ENCODE measurements around the gene MFNG.
A peak's percentile ranks its signal among the peaks of the same experiment; 100 is the strongest.

Gene MFNG

GRCh38 chr22:37454857-37455686 lies 31.1 kb downstream of the MFNG start:
- H3K36me3 Mint-ChIP-seq, result no peaks in the 10 kb centered on the region
- no peaks in the 10 kb centered on the region for H3K9me3 Mint-ChIP-seq
- no peaks in the 10 kb centered on the region for H3K27me3 Mint-ChIP-seq
- H3K27ac Mint-ChIP-seq, result no peak overlapping the region
- H3K4me3 Mint-ChIP-seq, result no peak overlapping the region
- H3K4me1 Mint-ChIP-seq, result peaks cover 12% of the 10 kb centered on the region

DNA sequence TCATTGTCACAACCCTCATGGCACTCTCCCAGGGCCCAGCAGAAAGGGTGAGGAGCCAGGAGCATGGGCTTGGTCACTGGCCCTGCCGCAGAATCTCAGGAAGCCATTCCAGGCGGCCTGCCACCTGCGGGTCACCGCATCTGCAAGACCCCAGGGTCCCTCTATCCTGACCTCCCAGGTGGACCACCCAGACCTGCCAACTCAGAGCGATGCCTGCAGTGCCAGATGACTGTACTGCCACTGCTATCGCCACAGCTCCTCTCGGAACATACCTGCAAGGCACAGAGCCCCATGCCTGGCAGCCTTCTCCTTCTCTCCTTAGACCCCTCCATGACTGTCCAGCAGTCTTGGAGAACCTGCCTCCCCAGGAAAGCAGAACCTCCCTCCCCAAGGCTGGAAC lies 32.5 kb downstream of the MFNG start:
- Mint-ChIP-seq H3K4me1 (peaks cover 13% of the 10 kb centered on the region), H3K27ac (no peak overlapping the region), H3K36me3 (no peaks in the 10 kb centered on the region), H3K9me3 (no peaks in the 10 kb centered on the region), H3K4me3 (no peak overlapping the region), H3K27me3 (no peaks in the 10 kb centered on the region)

DNA sequence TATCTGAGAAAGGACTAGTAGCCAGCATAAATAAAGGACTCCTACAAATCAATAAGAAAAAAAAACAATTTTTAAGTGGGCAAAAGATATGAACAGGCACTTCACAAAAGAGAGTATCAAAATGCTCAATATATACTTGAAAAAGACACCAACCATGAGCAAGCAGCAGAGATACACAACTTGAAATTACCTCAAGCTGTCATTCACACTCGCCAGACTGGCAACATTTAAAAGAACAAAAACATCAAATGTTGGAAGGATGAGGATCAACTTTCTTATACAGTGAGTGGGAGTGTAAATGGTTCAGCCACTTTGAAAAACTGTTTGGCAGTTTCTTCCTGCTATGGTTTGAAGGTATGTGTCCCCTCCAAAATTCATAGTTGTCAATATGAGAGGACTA lies 35.0 kb downstream of the MFNG start:
- Mint-ChIP-seq H3K36me3 (no peaks in the 10 kb centered on the region), H3K27me3 (no peaks in the 10 kb centered on the region), H3K4me1 (peaks cover 10% of the 10 kb centered on the region), H3K27ac (no peak overlapping the region), H3K4me3 (no peak overlapping the region), H3K9me3 (no peaks in the 10 kb centered on the region)

DNA sequence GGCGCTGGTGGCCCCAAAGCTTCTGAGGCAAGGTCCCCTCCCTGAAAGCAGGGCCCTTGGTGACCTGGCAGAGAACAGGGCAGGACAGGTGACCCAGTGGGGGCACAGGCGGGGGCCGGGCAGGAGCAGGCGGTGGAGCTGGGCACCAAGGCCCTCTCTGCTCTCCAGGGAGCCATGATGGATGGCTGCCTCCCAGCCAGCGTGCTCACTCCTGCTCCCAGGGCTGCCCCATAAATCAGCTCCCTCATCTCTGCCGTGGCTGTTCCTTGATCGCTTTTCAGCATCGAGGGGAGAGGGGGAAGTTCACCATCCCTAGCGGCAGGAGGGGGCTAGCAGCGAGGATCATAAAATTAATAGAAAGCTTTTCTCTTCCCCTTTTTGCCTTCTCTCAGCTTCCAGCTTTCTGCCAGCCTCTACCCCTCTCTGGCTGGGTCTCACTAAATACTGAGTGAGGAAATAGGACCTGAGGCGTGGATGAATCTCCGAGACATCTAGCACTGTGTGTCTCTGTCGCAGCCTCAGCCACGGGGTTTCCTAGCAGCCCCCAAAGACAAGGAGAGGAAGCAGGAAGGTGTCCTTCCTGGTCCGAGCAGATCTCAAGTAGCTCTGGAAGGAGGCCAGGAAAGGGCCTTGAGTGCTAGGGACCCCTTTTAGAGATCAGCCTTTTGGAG lies 36.7 kb downstream of the MFNG start:
- Mint-ChIP-seq H3K36me3 (no peaks in the 10 kb centered on the region), H3K4me3 (no peak overlapping the region), H3K27me3 (no peaks in the 10 kb centered on the region), H3K4me1 (peaks cover 10% of the 10 kb centered on the region), H3K27ac (no peak overlapping the region), H3K9me3 (no peaks in the 10 kb centered on the region)

DNA sequence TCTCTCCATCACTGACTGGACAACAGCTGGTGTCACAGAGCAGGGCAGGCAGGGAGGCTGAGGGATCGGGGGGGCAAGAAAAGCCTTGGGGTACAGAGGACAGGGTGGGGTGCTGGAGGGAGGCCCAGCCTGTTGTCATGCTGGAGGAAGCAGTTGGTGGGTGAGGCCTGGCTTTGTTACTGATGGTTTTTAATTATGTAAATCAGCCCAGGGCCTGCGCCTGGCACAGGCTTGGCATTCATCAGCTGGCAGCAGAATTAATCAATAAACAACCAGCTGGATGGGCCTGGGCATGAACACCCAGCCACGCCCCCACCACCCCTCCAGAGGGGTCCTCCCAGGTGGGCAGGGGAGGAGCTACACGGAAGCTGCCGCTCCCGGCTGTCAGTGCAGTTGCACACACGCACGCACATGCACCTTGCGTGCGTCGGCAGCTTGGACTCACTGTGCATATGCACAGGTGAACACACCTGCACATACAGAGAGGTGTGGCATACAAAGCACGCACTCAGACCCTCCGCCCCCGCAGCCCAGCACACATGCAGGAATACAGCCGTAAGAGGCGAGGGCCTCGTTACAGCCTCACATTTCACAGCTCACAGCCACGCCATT lies 37.6 kb downstream of the MFNG start:
- H3K4me1 Mint-ChIP-seq, result peaks cover 10% of the 10 kb centered on the region
- H3K27me3 Mint-ChIP-seq, result no peaks in the 10 kb centered on the region
- no peaks in the 10 kb centered on the region for H3K9me3 Mint-ChIP-seq
- no peaks in the 10 kb centered on the region for H3K36me3 Mint-ChIP-seq
- H3K4me3 Mint-ChIP-seq, result no peak overlapping the region
- no peak overlapping the region for H3K27ac Mint-ChIP-seq

- H3K27ac Mint-ChIP-seq, result no peak overlapping the region
- H3K4me3 Mint-ChIP-seq, result no peak overlapping the region
- no peaks in the 10 kb centered on the region for H3K27me3 Mint-ChIP-seq
- H3K9me3 Mint-ChIP-seq, result no peaks in the 10 kb centered on the region
- H3K36me3 Mint-ChIP-seq, result no peaks in the 10 kb centered on the region
- peaks cover 5% of the 10 kb centered on the region for H3K4me1 Mint-ChIP-seq
These were observed 40.7 kb downstream of the MFNG start for GRCh38 chr22:37445501-37445900.

DNA sequence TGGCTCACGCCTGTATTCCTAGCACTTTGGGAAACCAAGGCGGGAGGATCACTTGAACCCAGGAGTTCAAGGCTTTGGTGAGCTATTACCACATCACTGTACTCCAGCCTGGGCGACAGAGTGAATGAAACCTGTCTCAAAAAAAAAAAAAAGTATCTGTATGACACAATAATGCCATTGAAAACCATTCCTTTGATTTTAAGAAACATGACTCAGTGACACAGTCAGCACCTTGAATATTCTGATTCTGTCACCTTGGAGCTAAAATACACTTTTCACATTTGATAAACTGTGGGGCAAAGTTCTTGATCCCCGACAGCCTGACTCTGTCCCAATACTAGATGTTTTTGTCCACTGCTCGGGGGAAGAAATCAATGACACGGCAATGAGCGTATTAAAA lies 42.2 kb downstream of the MFNG start:
- H3K4me1 Mint-ChIP-seq, result no peaks in the 10 kb centered on the region
- H3K9me3 Mint-ChIP-seq, result no peaks in the 10 kb centered on the region
- H3K4me3 Mint-ChIP-seq, result no peak overlapping the region
- H3K36me3 Mint-ChIP-seq, result peaks cover 2% of the 10 kb centered on the region
- H3K27ac Mint-ChIP-seq, result no peak overlapping the region
- no peaks in the 10 kb centered on the region for H3K27me3 Mint-ChIP-seq

GRCh38 chr22:37443086-37443485 lies 43.1 kb downstream of the MFNG start:
- no peaks in the 10 kb centered on the region for H3K27me3 Mint-ChIP-seq
- no peaks in the 10 kb centered on the region for H3K4me1 Mint-ChIP-seq
- no peak overlapping the region for H3K4me3 Mint-ChIP-seq
- H3K27ac Mint-ChIP-seq, result peak overlapping the region; percentile 30
- H3K36me3 Mint-ChIP-seq, result peaks cover 2% of the 10 kb centered on the region
- no peaks in the 10 kb centered on the region for H3K9me3 Mint-ChIP-seq

DNA sequence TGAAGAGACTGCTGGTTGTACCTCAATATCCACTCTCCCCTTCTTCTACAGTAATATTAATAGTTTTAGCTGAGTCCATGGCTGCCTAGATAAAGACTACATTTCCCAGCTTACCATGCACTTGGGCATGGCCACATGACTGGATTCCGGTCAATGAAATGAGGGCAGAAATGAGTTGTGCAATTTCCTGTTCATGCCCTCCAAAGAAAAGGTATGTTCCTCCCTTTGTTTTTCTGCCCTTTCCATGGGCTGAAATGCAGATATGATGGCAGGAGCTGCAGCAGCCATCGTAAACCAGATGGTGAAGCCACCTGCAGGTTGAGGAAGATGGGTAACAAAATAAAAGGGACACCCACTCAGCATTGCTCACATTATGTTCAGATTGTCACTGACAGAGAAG lies 43.6 kb downstream of the MFNG start:
- no peak overlapping the region for H3K27ac Mint-ChIP-seq
- no peaks in the 10 kb centered on the region for H3K27me3 Mint-ChIP-seq
- H3K9me3 Mint-ChIP-seq, result no peaks in the 10 kb centered on the region
- H3K4me3 Mint-ChIP-seq, result no peak overlapping the region
- no peaks in the 10 kb centered on the region for H3K4me1 Mint-ChIP-seq
- peaks cover 2% of the 10 kb centered on the region for H3K36me3 Mint-ChIP-seq

GRCh38 chr22:37442135-37442534 lies 44.0 kb downstream of the MFNG start:
- Mint-ChIP-seq H3K36me3 (peaks cover 2% of the 10 kb centered on the region), H3K9me3 (no peaks in the 10 kb centered on the region), H3K27me3 (no peaks in the 10 kb centered on the region), H3K4me1 (no peaks in the 10 kb centered on the region), H3K4me3 (no peak overlapping the region), H3K27ac (no peak overlapping the region)

DNA sequence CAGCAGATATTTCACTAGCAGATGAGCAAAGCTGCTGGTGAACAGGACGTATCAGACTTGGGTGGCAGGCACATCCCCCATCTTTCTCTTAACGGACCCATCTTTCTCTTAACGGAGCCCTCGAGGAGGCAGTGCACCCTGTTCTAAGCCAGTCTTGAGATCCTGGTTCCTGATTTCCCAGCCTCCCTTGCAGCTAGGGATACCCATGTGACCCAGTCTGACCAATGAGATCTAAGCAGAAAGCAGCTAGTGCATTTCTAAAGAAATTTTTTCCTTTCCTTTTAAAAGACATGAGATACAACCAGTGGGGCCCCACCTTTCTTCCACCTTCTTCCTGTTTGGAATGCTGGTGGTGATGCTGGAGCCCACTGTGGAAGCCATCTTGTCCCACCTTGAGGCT lies 45.3 kb downstream of the MFNG start:
- no peaks in the 10 kb centered on the region for H3K4me1 Mint-ChIP-seq
- peaks cover 2% of the 10 kb centered on the region for H3K36me3 Mint-ChIP-seq
- H3K27me3 Mint-ChIP-seq, result no peaks in the 10 kb centered on the region
- no peaks in the 10 kb centered on the region for H3K9me3 Mint-ChIP-seq
- H3K4me3 Mint-ChIP-seq, result no peak overlapping the region
- no peak overlapping the region for H3K27ac Mint-ChIP-seq

DNA sequence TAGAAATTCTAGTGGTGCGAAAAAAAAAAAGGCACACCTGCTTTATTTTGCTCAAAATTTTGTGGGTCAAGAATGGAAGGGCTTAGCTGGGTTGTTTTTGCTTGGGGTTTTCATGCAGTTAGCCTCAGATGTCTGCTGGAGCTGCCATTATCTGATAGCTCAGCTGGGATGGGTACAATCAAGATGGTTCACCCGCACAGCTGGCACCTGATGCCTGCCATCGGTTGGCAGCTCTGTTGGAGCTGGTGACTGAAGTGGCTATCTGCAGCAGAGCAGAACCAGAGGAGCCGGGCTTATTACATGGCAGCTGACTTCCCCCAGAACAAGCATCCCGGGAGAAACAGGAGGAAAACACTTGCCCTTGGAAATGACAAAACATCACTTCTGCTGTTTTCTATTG lies 46.8 kb downstream of the MFNG start:
- peaks cover 2% of the 10 kb centered on the region for H3K36me3 Mint-ChIP-seq
- no peaks in the 10 kb centered on the region for H3K4me1 Mint-ChIP-seq
- H3K4me3 Mint-ChIP-seq, result no peak overlapping the region
- H3K27ac Mint-ChIP-seq, result no peak overlapping the region
- H3K9me3 Mint-ChIP-seq, result no peaks in the 10 kb centered on the region
- no peaks in the 10 kb centered on the region for H3K27me3 Mint-ChIP-seq

- H3K9me3 Mint-ChIP-seq, result no peaks in the 10 kb centered on the region
- H3K4me3 Mint-ChIP-seq, result no peak overlapping the region
- peaks cover 3% of the 10 kb centered on the region for H3K36me3 Mint-ChIP-seq
- no peak overlapping the region for H3K27ac Mint-ChIP-seq
- peaks cover 6% of the 10 kb centered on the region for H3K4me1 Mint-ChIP-seq
- H3K27me3 Mint-ChIP-seq, result peaks cover 6% of the 10 kb centered on the region
These were observed 50.1 kb downstream of the MFNG start for GRCh38 chr22:37435970-37436603.

GRCh38 chr22:37433786-37434185 lies 52.4 kb downstream of the MFNG start:
- no peak overlapping the region for H3K4me3 Mint-ChIP-seq
- H3K36me3 Mint-ChIP-seq, result peaks cover 1% of the 10 kb centered on the region
- H3K27ac Mint-ChIP-seq, result no peak overlapping the region
- peaks cover 19% of the 10 kb centered on the region for H3K27me3 Mint-ChIP-seq
- peaks cover 6% of the 10 kb centered on the region for H3K4me1 Mint-ChIP-seq
- H3K9me3 Mint-ChIP-seq, result no peaks in the 10 kb centered on the region

DNA sequence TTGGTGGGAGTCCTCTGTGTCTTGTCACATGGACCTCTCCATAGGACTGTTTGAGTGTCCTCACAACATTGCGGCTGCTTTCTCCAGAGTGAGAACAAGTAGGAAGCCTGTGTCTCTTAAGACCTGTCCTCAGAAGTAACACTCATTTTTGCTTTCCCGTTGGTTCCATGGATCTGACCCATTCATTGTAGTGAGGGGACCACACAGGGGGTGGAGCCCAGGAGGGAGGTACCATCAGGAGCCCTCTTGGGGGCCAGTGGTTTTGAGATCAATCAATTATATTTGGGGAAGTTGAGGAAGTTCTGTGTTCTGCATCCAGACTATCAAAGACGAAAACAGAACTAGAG lies 53.5 kb downstream of the MFNG start:
- Mint-ChIP-seq H3K36me3 (peaks cover 1% of the 10 kb centered on the region), H3K27me3 (peaks cover 22% of the 10 kb centered on the region), H3K9me3 (no peaks in the 10 kb centered on the region), H3K4me1 (peaks cover 9% of the 10 kb centered on the region), H3K4me3 (no peak overlapping the region), H3K27ac (no peak overlapping the region)
